PFSK-1 (cell line): Measurements from ENCODE around the gene PRMT9.

Source experiments
- FOXP2 ChIP-seq: optimal IDR thresholded peaks from 2 replicates; pipeline ENCODE3; 2011; ENCODE audit warnings: borderline replicate concordance, control low read depth, inconsistent platforms; ENCODE audit not compliant: insufficient read depth; ENCODE audit errors: extremely low read length, extremely low read depth
- POLR2AphosphoS5 ChIP-seq: IDR thresholded peaks from 2 replicates; pipeline ENCODE4 v1.6.1; 2012; ENCODE audit warnings: low read depth, mild to moderate bottlenecking, control low read depth, low read length, moderate library complexity
- REST ChIP-seq, 2 experiments: IDR thresholded peaks; 2 replicates each; pipeline versions ENCODE4 v1.6.1 to v1.8.0; 2011 to 2012; ENCODE audit warnings: low read depth in 2 of 2, low read length in 2 of 2, control low read depth in 1 of 2, inconsistent platforms in 1 of 2, mild to moderate bottlenecking in 1 of 2, moderate library complexity in 1 of 2; ENCODE audit not compliant: insufficient read depth in 1 of 2
- SIN3A ChIP-seq: IDR thresholded peaks from 2 replicates; pipeline ENCODE4 v1.6.1; 2012; ENCODE audit warnings: mild to moderate bottlenecking, low read length, moderate library complexity, borderline replicate concordance; ENCODE audit not compliant: insufficient read depth
- TAF1 ChIP-seq: IDR thresholded peaks from 2 replicates; pipeline ENCODE4 v1.6.1; 2012; ENCODE audit warnings: low read length, control low read depth, borderline replicate concordance; ENCODE audit not compliant: insufficient read depth

GRCh38 chr4:147629783-147630730 is 53.9 kb downstream of the PRMT9 start:
- TF ChIP-seq TAF1 (no peak), REST (IDR thresholded peaks at IDR 0.05; ENCODE audit: insufficient read depth in 1 of 2, low read depth in 2 of 2, low read length in 2 of 2) (no peak), POLR2AphosphoS5 (no peak), SIN3A (no peak), FOXP2 (no peak)
